Panc1 (cell line): Measurements from ENCODE around the gene CCDC69. TPM values are rescaled to one million over a fixed set of nuclear protein-coding genes. Genes with fewer than 3 reads are reported as not detected.

Experiments
- ATAC-seq: fragments of 200-7000 bp; cut with Tn5 transposase; 2 replicates; pipeline ENCODE4 v1.9.1; 2020; ENCODE audit warnings: mild to moderate bottlenecking, moderate library complexity
- BruUV-seq: library from RNA; stranded (reverse); fragments of 400-500 nt; replicated peaks from 2 replicates; lab custom pipeline; 2021; lab: Mats Ljungman, UMichigan
- CTCF ChIA-PET: fragments of 300-600 bp; sonication (Branson Sonifier 250); formaldehyde crosslinking; loops from one replicate; lab custom pipeline; 2022; ENCODE audit warnings: antibody characterized with exemption; lab: Charles Lee
- POLR2A ChIA-PET: fragments of 300-600 bp; sonication (Branson Sonifier 250); formaldehyde crosslinking; loops from one replicate; lab custom pipeline; 2022; ENCODE audit warnings: antibody characterized with exemption; lab: Charles Lee
- DNase-seq: peaks from one replicate; pipeline ENCODE4 v3.0.0-alpha.2; 2010; ENCODE audit warnings: low read depth, low spot score
- H3K27ac ChIP-seq: 2 replicates; pipeline ENCODE4 v1.5.1; 2011; ENCODE audit warnings: mild to moderate bottlenecking, low read length, inconsistent platforms
- H3K27me3 ChIP-seq: fragments of 200-500 bp; sonication (Bioruptor generic); 2 replicates; pipeline ENCODE4 v1.6.0; 2014; ENCODE audit warnings: low read length, inconsistent platforms; ENCODE audit not compliant: control insufficient read depth, insufficient read depth
- H3K36me3 ChIP-seq: fragments of 200-500 bp; sonication (Bioruptor generic); 2 replicates; pipeline ENCODE4 v1.5.1; 2014; ENCODE audit warnings: inconsistent platforms, mild to moderate bottlenecking, low read length, moderate library complexity; ENCODE audit not compliant: control insufficient read depth, insufficient read depth
- H3K4me1 ChIP-seq: 2 replicates; pipeline ENCODE4 v1.5.1; 2011; ENCODE audit warnings: inconsistent platforms, mild to moderate bottlenecking, low read length, moderate library complexity; ENCODE audit not compliant: control insufficient read depth, insufficient read depth
- H3K4me3 ChIP-seq, 2 experiments: 2 replicates each; pipeline ENCODE4 v1.5.1; 2011 to 2012; ENCODE audit warnings: low read depth in 2 of 2, low read length in 2 of 2, mild to moderate bottlenecking in 2 of 2, inconsistent platforms in 1 of 2, moderate library complexity in 1 of 2
- H3K9me3 ChIP-seq: fragments of 200-500 bp; sonication (Bioruptor generic); 2 replicates; pipeline ENCODE4 v1.5.1; 2014; ENCODE audit warnings: low read depth, mild to moderate bottlenecking, inconsistent platforms, low read length, moderate library complexity; ENCODE audit not compliant: control insufficient read depth, insufficient read depth
- POLR2AphosphoS5 ChIP-seq: IDR thresholded peaks from 2 replicates; pipeline ENCODE4 v1.6.1; 2012; ENCODE audit warnings: mild to moderate bottlenecking, low read depth, low read length, moderate library complexity
- SIN3A ChIP-seq: IDR thresholded peaks from 2 replicates; pipeline ENCODE4 v1.6.1; 2012; ENCODE audit warnings: low read depth, mild to moderate bottlenecking, low read length, moderate library complexity, borderline replicate concordance; ENCODE audit not compliant: insufficient read depth
- TCF7L2 ChIP-seq: IDR thresholded peaks from 2 replicates; pipeline ENCODE4 v1.6.1; 2011; ENCODE audit warnings: mild to moderate bottlenecking, low read depth, low read length, inconsistent platforms
- in situ Hi-C: cut with HindIII; loops from 2 replicates; pipeline ENCODE4 v1.10.0; 2016; ENCODE audit warnings: low sequenced_read_pairs, low pct_unique_long_range_greater_than_20kb
- intact Hi-C: fragments of 100-400 bp; cut with micrococcal nuclease; formaldehyde crosslinking; loops from one replicate; pipeline ENCODE4 v1.10.0; 2022; ENCODE audit not compliant: unreplicated experiment
- total RNA-seq: library from RNA; stranded (reverse); gene quantifications from one replicate; pipeline ENCODE4 v1.2.1, GENCODE V29; 2021; ENCODE audit not compliant: unreplicated experiment
- TF ChIP-seq, protein P1 (sequence below): fragments of 450-650 bp; IDR thresholded peaks from 2 replicates; pipeline ENCODE4 v1.5.1; 2017; ENCODE audit warnings: mild to moderate bottlenecking
- TF ChIP-seq, protein P2 (sequence below), 2 experiments: IDR thresholded peaks; 2 replicates each; pipeline ENCODE4 v1.6.1; 2011 to 2012; ENCODE audit warnings: low read depth in 2 of 2, control low read depth in 1 of 2, low read length in 1 of 2, mild to moderate bottlenecking in 1 of 2, moderate library complexity in 1 of 2; ENCODE audit not compliant: insufficient read depth in 1 of 2

The CCDC69 gene
- total RNA-seq, 1 experiment from 2014 or later, result 2.1 TPM

DNA sequence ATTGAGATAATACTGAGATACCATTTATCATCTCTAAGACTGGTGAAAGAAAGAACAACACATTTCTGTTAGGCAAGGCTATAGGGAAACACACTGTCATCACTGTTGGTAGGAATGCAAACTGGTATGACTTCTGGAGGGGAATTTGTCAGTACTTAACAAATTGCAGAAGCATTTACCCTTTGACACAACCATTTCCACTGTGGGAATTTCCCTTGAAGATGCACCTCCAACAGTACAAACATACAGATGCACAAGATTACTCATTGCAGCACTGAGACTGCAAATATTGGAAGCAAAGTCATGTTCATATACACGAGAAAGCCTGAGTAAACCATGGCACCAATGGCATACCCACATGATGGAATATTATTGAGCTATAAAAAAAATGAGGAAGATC is 46.7 kb upstream of the CCDC69 start:
- intact Hi-C loops (no loop called here), in situ Hi-C loops (no loop called here)
- no peaks in the 10 kb centered on the region for H3K36me3 ChIP-seq
- no TSS peak for BruUV-seq
- H3K27me3 ChIP-seq, result no peaks in the 10 kb centered on the region
- ChIA-PET CTCF (no interaction called here), POLR2A (no interaction called here)
- TF ChIP-seq, protein P1, sequence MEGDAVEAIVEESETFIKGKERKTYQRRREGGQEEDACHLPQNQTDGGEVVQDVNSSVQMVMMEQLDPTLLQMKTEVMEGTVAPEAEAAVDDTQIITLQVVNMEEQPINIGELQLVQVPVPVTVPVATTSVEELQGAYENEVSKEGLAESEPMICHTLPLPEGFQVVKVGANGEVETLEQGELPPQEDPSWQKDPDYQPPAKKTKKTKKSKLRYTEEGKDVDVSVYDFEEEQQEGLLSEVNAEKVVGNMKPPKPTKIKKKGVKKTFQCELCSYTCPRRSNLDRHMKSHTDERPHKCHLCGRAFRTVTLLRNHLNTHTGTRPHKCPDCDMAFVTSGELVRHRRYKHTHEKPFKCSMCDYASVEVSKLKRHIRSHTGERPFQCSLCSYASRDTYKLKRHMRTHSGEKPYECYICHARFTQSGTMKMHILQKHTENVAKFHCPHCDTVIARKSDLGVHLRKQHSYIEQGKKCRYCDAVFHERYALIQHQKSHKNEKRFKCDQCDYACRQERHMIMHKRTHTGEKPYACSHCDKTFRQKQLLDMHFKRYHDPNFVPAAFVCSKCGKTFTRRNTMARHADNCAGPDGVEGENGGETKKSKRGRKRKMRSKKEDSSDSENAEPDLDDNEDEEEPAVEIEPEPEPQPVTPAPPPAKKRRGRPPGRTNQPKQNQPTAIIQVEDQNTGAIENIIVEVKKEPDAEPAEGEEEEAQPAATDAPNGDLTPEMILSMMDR, result no peak
- TF ChIP-seq POLR2AphosphoS5 (no peak), TCF7L2 (no peak), SIN3A (no peak)
- TF ChIP-seq, protein P2, sequence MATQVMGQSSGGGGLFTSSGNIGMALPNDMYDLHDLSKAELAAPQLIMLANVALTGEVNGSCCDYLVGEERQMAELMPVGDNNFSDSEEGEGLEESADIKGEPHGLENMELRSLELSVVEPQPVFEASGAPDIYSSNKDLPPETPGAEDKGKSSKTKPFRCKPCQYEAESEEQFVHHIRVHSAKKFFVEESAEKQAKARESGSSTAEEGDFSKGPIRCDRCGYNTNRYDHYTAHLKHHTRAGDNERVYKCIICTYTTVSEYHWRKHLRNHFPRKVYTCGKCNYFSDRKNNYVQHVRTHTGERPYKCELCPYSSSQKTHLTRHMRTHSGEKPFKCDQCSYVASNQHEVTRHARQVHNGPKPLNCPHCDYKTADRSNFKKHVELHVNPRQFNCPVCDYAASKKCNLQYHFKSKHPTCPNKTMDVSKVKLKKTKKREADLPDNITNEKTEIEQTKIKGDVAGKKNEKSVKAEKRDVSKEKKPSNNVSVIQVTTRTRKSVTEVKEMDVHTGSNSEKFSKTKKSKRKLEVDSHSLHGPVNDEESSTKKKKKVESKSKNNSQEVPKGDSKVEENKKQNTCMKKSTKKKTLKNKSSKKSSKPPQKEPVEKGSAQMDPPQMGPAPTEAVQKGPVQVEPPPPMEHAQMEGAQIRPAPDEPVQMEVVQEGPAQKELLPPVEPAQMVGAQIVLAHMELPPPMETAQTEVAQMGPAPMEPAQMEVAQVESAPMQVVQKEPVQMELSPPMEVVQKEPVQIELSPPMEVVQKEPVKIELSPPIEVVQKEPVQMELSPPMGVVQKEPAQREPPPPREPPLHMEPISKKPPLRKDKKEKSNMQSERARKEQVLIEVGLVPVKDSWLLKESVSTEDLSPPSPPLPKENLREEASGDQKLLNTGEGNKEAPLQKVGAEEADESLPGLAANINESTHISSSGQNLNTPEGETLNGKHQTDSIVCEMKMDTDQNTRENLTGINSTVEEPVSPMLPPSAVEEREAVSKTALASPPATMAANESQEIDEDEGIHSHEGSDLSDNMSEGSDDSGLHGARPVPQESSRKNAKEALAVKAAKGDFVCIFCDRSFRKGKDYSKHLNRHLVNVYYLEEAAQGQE (IDR thresholded peaks at IDR 0.05; ENCODE audit: insufficient read depth in 1 of 2, low read depth in 2 of 2, low read length in 1 of 2), result no peak
- H3K4me1 ChIP-seq, result no peaks in the 10 kb centered on the region
- peak; percentile 58; the same call in 1 of the 2 replicates for ATAC-seq
- H3K27ac ChIP-seq, result no peak overlapping the region
- H3K9me3 ChIP-seq, result no peaks in the 10 kb centered on the region
- DNase-seq, result no peak
- H3K4me3 ChIP-seq, result no peak overlapping the region

- intact Hi-C loops, result no loop called here
- in situ Hi-C loops, result no loop called here
- POLR2A ChIA-PET, result no interaction called here
- Histone ChIP-seq H3K9me3 (no peaks in the 10 kb centered on the region), H3K36me3 (no peaks in the 10 kb centered on the region), H3K27me3 (no peaks in the 10 kb centered on the region), H3K4me3 (no peak overlapping the region), H3K4me1 (no peaks in the 10 kb centered on the region), H3K27ac (no peak overlapping the region)
- DNase-seq, result no peak
- TF ChIP-seq TCF7L2 (no peak), POLR2AphosphoS5 (no peak)
- ATAC-seq, result no peak
- BruUV-seq, result no TSS peak
- CTCF ChIA-PET, result no interaction called here
Measured at GRCh38 chr5:151267491-151268260, 43.8 kb upstream of the CCDC69 start.

- in situ Hi-C loops, result no loop called here
- no peak overlapping the region for H3K4me3 ChIP-seq
Measured at GRCh38 chr5:151264113-151264512, 40.2 kb upstream of the CCDC69 start.

More at GRCh38 chr5:151264113-151264512, 40.2 kb upstream of the CCDC69 start:
- DNase-seq (no peak), ATAC-seq (no peak)
- no peak overlapping the region for H3K27ac ChIP-seq
- TF ChIP-seq, protein P2 (IDR thresholded peaks at IDR 0.05; ENCODE audit: insufficient read depth in 1 of 2, low read depth in 2 of 2, low read length in 1 of 2), result no peak
- TF ChIP-seq SIN3A, result no peak
- TF ChIP-seq POLR2AphosphoS5, result no peak
- TF ChIP-seq, protein P1, result no peak
- no peak for TF ChIP-seq TCF7L2
- no peaks in the 10 kb centered on the region for H3K9me3 ChIP-seq
- BruUV-seq, result no TSS peak
- no peaks in the 10 kb centered on the region for H3K4me1 ChIP-seq
- ChIA-PET CTCF (no interaction called here), POLR2A (no interaction called here)
- no peaks in the 10 kb centered on the region for H3K27me3 ChIP-seq
- intact Hi-C loops, result no loop called here
- H3K36me3 ChIP-seq, result no peaks in the 10 kb centered on the region
